GM19238 (cell line): ENCODE results near the gene PCBP4.

Source experiments
- DNase-seq: peaks from one replicate; pipeline ENCODE4 v3.0.0; 2011; ENCODE audit warnings: low spot score; ENCODE audit not compliant: insufficient read length

The PCBP4 gene

DNA sequence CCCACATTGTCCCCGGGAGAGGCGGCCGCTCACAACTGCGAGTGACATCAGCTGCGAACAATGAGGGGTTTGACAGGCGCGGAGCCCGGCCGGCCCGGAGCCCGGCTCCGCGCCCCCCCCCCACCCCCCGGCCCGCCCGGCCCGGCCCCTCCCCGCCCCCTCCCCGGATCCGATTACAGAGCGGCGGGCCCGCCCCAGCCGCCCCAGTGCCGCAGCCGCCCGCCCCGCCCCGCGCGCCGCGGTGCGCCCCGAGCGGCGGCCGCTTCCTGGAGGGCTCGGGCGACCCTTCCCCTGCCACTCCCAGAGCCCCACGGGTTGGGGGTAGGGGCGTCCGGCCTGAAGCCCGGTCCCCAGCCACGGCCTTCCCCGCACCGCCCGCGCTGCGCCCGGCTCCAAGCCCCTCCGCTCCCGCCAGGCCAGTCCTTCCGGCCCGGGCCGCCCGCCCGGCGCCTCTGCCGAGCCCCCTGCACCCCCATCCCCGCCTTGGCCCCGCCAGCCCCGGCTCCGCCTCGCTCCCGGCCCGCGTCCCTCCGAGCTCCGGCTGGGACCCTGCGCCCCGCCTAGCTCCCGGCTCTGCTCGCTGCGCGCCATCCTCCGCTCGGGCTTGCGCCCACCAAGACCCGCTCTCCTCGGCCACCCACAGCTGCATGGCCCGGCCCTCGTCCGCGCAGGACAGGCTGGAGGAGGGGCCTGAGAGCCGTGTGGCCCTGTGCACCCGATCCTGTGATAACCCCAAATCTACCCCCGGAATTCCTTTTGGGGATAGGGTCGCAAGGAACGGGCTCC is at the start of gene PCBP4:
Gene PCBP4 (minus strand): TSS at position 71 of the 786 bp plus-strand sequence. CDS start 6,214 bp downstream, outside the sequence.
- no peak for DNase-seq

DNA sequence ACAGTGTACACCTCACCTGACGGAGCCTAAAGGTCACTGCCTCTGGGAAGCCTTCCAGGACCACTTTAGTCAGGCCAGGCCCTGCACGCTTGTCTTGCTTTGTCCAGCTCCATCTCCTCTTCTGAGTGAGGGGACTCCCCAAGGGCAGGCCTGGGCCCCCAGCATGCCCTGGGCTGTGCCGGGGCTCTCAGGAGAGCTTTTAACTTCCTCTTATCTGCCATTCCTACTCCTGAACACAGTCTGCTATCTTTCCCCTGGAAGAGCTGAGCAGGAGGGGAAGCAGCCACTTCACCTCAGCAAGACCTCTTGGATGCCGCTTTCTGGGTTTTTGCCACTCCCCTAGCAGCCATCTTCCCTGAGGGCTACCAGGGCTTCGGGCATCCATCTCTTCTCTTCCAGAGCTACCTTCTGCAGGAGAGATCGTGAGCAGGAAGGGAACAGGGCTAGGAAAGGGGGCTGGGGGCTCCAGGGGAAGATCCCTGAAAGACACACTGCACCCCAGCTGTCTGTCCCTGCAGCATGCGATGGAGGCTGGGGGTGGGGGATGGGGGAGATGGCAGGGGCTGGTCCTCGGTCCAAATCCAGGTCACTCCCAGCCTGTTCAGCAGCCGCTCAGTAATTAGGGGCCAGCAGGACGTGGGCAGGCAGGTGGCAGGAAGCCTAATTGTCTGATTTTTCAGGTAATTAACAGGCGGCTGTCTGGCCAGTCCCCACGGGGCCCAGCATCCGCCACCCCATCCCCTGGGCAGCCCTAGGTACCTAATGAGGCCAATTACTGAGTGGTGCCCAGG is 48.4 kb upstream of the PCBP4 start:
- no peak for DNase-seq

DNA sequence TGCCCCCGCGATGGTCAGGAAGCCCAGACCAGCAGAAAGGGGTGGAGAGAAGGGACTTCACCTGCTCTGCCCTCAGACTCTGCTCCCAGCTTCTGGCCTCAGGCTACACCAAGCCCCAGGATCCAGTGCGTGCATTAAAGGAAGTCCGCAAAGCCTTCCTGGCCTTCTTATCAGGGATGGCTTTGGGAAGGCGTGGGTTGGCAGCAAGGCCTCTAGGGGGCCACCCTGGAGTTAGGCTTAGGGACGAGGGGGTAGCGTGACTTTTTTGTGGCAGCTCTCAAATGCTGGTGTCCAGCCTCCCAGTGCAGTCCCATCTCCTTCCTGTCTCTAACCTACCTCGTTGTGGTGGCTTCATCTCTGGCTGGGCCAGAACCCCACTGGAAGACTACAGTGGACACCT is 47.4 kb upstream of the PCBP4 start:
- DNase-seq: no peak

DNA sequence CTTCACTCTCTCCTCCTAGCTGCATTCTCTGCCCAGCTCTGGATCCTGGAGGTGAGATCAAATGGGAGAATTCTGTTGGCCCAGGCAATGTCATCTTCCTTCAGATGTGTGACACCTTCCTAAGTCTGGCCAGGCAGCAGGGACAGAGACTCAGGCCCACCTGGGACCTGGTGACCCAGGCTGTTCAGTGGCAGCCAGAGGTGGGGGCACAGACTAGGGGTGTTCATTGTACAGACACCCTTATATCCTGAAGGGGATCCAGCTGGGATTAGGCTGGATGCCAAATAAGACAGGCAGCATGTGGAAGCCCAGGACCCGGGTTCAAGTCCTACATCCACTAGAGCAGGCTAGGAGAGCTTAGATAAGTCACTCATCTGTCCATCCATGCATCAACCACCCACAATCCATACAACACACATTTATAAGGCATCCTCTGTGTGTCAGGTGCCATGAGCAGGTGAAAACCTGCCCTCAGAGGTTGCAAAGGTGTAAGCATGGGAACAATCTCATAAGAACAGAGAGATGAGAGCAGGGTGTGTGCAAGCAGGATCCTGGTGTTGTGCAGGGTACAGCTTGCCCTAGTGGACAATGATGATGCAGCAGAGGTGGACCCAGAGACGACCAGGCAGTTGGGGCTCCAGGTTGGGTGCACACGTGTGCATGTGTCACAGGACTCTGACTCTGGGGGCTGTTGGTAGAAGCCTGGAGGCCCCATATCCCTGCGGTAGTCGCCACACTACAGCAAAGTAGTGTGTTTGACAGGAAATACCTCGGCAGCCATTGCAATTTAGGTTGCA is 46.7 kb upstream of the PCBP4 start:
- no peak for DNase-seq

DNA sequence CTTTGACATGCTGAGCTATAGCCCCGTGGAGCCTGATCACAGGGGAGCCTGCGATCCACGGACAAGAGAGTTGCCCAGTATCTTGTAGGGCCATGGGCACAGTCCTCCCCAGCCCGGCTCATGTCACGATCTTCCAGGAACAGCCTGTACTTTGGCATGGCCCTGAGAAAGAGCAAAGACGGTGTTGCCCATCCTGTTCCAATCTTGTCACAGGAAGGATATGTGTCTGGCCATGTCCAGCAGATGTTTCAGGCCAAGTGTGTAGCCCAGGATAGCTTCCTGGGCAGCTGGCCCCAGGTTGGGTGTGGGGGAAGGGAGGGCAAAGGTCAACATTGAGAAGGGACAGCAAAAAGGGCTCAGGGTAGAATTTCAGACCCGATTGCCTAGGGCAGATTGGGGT is 45.4 kb upstream of the PCBP4 start:
- DNase-seq: no peak

DNA sequence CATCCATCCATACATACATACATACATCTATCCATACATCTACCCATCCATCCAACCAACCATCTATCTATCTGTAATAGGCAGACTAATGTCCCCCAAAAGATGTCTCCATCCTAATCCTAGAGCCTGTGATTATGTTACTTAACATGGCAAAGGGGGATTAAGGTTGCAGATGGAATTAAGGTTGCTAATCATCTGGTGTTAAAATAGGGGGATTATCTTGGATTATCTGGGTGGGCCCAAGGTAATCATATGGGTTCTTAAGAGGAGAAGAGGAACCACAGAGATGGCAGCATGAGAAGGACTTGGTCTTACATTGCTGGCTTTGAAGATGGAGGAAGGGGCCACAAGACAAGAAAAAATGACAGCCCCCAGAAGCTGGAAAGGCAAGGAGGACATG is 43.2 kb upstream of the PCBP4 start:
- no peak for DNase-seq

DNA sequence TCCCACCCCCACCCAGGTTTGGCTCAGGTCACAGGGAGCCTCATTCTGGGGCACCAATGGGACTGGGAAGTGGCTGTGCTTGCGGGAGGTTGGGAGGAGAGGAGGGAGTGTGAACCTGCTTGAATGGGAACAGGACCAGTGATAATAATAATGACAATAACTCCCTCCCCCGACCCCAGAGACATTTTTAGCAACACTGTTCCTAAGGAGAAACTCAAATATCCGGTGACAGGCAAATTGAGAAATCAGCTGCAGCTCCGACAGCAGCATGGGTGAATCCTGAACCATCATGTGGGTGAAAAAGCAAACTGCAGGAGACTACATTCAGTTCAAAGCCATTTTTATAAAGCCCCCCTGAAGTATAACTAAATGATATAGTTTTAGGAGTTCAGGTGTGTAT is 40.0 kb upstream of the PCBP4 start:
- no peak for DNase-seq

DNA sequence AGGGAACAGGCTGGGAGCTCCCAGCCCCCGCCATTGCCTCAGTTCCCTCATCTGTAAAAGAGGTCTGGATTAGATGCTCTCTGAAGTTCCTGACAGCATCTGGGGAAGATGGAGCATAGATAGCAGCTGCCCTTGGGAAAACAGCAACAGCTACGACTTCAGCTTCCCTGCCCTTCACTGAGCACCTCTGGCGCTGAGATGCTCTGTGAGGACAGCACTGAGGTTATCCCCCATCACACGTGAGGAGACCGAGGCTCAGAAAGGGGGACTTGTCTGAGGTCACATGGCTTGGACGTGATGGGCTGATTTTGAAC is 39.5 kb upstream of the PCBP4 start:
- no peak for DNase-seq

DNA sequence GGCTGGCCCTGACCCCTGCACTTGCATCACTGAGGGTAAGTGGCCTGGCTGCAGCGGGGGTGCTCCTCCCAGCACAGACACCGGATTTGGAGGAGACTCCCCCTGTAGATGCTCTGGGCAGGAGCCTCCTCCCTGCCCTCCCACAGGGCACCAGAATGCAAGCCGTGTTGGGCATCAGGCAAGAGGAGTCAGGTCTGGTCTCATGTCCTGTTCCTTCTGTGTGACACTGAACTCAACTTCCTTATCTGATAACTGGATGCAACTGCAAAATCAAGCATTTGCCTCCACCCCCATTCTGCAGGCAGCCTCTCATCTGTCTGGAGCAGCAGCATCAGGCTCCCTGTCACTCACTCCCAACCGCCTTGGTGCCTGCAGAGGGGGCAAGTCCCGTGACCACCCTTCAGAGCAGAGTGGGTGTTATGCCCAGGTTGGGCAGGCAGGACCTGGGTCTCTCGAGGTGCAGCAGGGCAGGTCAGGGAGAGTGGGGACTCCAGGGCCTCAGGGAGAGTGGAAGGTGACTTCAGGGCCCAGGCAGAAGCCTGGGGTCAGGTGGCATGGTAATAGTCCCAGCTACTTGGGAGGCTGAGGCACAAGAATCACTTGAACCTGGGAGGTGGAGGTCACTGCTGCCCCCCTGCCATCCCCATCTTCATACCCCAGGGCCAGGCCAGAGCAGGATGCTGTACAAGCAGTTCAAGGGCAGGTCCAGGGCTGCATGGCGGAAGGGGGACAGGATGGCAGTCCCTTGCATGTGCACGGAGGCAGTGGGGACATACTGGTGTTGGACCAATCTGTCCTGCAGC is 39.0 kb upstream of the PCBP4 start:
- DNase-seq: no peak

DNA sequence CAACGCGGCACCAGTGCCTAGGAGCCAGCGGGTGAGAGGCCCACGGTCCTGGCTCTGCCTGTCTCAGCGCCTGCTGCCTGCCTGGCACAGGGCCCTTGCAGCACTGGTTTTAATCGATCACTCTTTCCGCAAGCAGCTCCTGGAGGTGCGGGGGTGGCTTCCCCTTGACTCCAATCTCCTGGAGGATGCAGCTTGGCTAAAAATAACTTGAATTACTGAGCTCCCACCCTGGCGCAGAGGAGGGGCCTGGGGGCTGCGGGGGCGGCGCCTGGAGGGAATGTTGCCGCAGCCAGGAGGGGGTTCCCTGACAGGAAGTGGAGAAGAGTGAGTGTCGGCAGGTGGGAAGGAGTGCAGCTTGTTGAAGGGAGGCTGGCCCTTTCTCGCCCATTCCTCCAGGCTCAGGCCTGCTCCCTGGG is 38.3 kb upstream of the PCBP4 start:
- no peak for DNase-seq

DNA sequence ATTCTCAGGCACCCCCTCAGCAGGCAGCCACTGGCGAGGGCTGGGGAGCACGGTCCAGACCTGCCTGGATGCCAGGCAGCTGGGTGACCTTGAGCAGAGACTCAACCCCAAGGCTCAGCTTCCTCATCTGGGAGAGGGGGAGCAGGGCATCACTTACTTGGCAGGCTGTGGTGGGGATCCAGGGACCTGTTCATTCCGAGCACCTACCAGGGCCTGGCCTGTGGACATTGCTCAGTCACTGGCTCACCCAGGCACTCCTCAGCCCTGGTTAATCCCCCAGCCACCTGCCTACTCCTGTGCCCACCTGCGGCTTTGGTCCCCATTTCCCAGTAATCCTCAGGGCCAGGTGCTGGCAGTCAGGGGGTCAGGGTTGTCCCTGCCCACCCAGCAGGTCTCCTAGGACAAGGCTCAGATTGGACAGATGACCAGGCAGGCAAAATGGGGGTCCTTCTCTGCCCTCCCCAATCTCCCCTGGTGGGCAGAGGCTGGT is 37.7 kb upstream of the PCBP4 start:
- no peak for DNase-seq

DNA sequence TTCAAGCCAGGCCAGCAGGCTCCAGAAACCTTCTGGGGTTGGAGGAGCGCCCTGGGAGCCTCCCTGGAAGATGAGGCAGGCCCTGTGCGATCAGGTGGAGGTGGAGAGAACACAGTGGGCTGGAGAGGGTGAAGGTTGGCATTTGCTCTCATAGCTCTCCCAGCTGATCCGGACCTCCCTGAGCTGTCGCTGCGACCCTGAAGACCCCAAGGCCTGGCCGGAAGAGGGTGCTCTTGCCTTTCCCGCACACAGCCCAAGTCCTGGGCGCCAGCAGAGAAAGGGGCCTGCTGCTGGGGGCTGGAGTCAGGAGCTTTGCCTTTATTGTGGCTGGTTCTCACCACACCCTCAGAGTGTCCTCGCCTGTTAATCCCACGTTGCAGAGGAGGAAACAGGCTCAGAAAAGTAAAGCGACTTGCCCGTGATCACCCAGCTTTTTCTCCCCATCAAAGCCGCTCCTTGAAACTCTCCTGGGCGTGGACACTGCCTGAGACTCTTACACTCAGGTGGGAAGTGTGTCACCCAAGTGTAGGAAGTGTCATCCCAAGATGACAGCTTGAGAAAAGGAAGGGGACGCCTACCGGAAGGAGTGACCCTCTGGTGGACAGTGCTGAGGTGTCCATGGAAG is 37.0 kb upstream of the PCBP4 start:
- DNase-seq: no peak

DNA sequence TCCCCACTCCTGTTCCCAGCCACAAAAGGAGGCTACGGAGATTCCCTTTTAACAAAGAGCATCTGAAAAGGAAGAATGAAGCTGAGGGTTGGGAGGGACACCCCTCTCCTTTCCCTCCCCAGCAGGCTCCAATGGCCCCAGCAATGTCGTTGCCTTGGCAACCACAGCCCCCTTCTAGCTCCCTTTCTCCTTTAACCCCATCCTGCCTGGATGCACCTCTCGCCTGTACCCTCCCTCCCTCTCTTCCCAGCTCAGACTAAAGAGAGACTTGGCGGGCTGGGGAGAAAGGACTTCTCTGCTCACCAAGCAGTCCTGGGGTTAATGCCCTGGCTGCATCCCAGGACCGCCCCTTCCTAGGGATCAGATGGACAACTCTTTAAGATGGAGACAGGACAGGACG is 35.5 kb upstream of the PCBP4 start:
- DNase-seq: no peak

DNA sequence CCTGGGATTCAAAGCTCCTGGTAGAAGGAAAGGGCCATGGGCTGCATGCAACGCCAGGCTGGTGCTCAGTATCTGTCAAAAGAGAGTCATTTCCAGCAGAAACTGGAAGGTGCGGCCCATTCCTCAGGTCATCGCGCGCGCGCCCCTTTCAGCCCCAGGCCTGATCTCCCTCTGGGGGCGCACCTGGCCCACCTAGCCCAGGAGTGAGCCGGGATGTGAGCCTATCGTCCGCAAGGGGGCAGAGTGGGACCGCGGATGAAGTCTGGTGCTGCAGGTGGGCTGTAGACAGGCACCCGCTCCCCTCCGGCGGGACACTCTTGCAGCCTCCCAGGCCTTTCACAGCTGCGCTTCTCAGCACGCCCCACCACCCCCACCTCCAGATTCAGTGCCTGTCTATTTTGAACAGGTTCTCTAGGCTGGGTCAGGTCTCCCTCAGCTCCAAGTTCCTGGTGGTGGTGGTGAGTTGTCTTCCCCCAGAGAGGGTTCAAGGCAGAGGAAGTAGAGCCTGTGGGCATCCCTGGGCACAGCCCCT is 34.3 kb upstream of the PCBP4 start:
- peak; percentile 97 for DNase-seq

DNA sequence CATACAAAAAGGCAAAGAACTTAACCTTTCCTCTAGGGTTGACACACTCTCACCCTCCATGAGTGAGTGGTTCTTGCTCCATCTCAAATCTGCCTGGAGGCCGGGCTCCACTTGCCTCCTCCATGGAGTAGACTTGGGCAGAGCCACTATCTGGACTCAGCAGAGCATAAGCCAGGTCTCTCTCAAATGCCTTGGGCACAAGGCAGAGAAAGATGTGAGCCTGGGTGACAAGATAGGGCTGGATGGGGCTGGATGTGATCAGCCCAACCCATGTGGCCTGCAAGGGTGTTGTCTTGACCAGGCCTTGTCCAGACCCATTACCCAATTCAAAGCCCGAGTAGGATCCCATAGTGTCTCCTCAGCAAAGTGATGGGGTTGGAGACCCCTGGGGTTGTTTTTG is 32.6 kb upstream of the PCBP4 start:
- DNase-seq: no peak

DNA sequence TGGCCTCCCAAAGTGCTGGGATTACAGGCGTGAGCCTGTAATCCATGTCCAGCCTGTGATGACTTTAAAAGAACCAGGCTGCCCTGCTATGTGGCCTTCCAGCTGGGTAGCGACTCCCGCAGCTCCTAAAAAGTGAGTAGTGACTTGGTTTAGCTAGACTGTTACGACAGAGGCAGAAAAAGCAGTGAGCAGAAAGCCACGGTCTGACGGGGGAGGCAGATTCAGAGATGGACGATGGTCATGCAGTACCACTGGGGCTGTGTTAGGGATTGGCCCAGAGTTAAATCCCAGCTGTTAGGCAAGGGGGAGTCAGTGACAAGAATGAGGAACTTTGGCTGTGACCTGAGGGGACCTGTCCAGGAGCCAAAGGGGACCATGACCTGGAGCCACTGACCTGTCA is 31.5 kb upstream of the PCBP4 start:
- no peak for DNase-seq

DNA sequence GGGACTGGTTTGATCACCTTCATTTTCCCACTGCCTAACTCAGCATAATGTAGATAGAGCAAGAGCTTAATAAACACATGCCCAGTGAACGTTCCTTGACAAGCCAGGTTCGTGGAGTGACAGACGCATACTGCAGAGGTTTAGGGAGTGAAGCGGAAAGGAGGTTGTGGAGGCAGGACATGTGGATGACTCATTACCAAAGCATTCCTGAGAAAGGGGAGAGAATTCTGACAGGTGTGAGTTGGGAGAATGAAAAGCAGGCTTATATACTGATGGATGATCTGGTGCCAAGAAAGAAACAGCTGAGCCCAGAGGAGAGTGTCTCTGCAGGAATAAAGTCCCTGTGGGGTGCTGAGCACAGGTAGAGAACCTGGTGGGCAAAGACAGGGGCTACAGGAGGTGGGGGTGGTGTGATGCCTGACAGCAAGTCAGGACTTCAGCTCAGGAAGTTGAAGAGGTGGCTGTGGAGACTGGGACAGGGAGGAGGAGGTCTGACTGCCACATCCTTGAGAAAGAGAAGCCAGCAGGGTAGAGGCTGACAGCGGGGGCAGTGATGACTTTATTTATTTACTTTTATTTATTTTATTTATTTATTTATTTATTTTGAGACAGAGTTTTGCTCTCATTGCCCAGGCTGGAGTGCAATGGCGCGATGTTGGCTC is 30.8 kb upstream of the PCBP4 start:
- no peak for DNase-seq

DNA sequence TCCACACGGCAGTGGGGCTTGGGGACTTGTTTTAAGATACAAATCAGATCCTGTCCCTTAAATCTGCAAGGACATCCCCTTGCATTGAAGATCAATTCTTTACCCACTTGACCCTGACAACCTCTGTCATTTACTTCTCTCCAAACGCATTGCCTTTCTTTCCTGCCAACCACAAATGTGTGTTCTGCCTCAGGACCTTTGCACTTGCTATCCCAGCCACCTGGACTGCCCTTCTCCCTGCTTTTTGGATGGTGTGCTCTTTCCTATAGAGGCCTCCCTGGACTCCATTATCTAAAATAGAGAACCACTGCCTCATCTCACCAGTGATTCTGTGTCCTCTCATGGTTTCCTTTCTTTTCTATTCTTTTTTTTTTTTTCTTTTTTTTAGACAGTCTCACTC is 29.9 kb upstream of the PCBP4 start:
- DNase-seq: no peak

DNA sequence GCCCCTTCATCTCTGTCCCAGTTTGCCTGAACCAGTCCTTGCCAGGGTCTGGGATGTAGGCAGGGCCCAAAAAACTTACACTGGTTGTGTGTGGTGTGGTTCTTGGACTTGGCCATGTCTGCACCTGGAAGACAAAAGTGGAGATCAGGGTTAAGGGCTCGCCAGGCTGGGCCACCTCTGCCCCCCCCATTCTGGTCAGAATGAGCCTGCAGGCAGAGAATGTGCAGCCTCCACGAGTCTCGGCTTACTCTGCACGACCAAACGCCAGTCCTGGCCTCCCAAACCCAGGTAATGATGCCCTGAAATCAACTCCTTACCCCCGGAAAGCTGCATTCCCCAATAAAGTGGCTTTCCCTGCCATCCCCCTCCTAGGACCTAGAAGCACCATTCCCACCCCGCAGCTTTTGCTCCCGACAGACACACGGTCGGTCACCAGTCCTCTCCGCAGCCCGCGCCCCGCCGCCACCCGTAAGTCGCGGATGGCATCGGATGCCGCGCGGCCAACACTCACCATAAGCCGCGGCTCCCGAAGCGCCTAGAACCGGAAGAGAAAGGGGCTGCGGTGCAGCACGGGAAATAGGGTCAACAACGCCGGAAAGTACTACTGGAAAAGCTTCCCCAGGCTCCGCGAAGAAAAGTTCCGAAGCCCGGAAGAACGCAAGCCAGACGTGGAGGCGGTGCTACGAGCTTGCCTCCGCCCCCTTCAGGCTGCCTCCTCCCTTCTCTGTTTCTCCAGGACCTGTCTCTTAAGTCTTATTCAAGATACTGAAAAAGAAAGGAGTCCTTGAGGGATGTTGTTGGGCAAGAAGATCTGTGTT is 28.3 kb upstream of the PCBP4 start, which contains the start of gene RPL29:
Gene RPL29 (minus strand): TSS at position 550 of the 818 bp plus-strand sequence. CDS start 434 bp downstream, at position 116.
- peak; percentile 94 for DNase-seq
